Measurements from ENCODE around the gene NECTIN1.

The NECTIN1 gene

DNA sequence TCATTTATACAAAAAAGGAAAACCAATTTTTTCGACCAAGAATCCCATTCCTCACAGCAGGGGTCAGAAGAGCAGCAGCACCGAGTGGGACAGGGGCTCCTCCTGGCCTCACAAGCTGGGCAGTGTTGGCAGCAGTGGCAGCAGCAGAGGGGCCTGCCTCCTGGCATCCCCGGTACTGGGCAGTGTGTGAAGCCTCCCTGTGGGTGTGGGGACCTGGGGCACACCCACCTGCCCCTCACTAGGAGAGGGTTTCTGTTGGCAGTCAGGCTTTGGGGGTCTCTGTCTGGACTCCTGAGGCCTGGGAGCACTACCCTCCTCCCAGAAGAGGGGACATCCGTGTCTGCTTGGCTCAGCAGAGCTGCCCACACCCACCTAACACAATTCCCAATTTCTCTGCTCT is 67.8 kb downstream of the NECTIN1 start:
- ChIA-PET POLR2A (no interaction called here), CTCF (interaction anchor here (1.2 to 2.2 kb wide), 2 partner anchors 68 to 447 kb away, joined by 3 to 5 read pairs; no protein-coding TSS in a partner anchor)
- TF ChIP-seq CTCF (IDR thresholded peaks at IDR 0.05; ENCODE audit: control extremely low read depth, extremely low read depth, low read depth, missing control alignments) = no peak
- no peak for DNase-seq (ENCODE audit: extremely low spot score)

- ChIA-PET CTCF (interaction anchor here (2.2 kb wide), 1 partner anchor 448 kb away, joined by 5 read pairs; no protein-coding TSS in a partner anchor), POLR2A (no interaction called here)
- no peak for DNase-seq (ENCODE audit: extremely low spot score)
- no peak for TF ChIP-seq CTCF (IDR thresholded peaks at IDR 0.05; ENCODE audit: control extremely low read depth, extremely low read depth, low read depth, missing control alignments)
Observed at GRCh38 chr11:119659971-119660723, 68.9 kb downstream of the NECTIN1 start.

GRCh38 chr11:119652907-119653659 is 75.9 kb downstream of the NECTIN1 start:
- no peak for DNase-seq (ENCODE audit: extremely low spot score)
- POLR2A ChIA-PET = no interaction called here
- CTCF ChIA-PET = no interaction called here
- no peak for TF ChIP-seq CTCF (IDR thresholded peaks at IDR 0.05; ENCODE audit: control extremely low read depth, extremely low read depth, low read depth, missing control alignments)

DNA sequence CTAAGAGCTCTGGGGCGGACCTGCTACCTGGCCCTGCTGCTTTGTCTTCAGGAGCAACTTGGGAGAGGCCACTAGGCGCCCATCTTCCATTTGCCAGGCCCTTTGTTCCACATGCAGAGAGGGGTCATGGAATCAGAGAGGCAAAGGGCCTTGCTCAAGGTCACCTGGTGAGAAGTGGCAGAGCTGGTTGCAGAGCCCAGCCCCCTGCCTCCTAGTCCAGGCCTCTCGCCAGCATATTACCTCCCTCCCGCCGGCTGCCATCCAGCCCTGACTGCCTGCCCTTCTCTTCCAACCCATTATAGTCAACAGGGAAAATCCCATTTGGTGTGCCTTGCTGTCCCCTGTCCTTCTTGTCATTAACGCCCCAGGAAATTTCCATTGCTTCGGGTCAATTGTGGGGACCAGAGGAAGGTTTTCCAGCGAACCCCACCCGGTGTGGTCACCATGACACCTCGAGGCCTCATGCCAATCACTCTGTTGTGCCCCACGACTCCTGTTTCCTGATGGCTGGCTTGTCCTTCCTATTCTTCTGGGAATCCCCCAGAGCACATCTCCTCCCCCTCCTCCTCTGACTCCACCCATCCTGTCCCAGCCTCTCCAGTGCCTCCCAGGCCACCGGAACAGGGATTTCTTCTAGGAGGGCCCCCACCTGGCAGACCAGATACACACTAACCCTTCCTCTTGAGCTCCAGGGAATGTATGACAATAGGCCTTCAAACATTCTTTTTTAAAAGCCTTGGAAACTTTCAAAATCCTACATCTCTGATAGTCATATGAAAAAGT is 77.0 kb downstream of the NECTIN1 start:
- POLR2A ChIA-PET = no interaction called here
- TF ChIP-seq CTCF (IDR thresholded peaks at IDR 0.05; ENCODE audit: control extremely low read depth, extremely low read depth, low read depth, missing control alignments) = no peak
- no peak for DNase-seq (ENCODE audit: extremely low spot score)
- CTCF ChIA-PET = no interaction called here

- ChIA-PET CTCF (no interaction called here), POLR2A (no interaction called here)
- DNase-seq (ENCODE audit: extremely low spot score) = no peak
- TF ChIP-seq CTCF (IDR thresholded peaks at IDR 0.05; ENCODE audit: control extremely low read depth, extremely low read depth, low read depth, missing control alignments) = no peak
Observed at GRCh38 chr11:119650251-119650650, 78.7 kb downstream of the NECTIN1 start.

GRCh38 chr11:119647254-119647653 is 81.7 kb downstream of the NECTIN1 start:
- POLR2A ChIA-PET = no interaction called here
- DNase-seq (ENCODE audit: extremely low spot score) = no peak
- TF ChIP-seq CTCF (IDR thresholded peaks at IDR 0.05; ENCODE audit: control extremely low read depth, extremely low read depth, low read depth, missing control alignments) = no peak
- CTCF ChIA-PET = interaction anchor here (1.0 to 2.7 kb wide), 2 partner anchors 10 to 461 kb away, joined by 4 to 7 read pairs; no protein-coding TSS in a partner anchor

Data from GM10248 (cell line).